Esophagus mucosa (tissue), 1 donor: Measurements from ENCODE around the gene CREBRF. TPM values are rescaled to one million over a fixed set of nuclear protein-coding genes. Genes with fewer than 3 reads are reported as not detected.
"Not testable (repeated sequence)": the region's sequence is repeated elsewhere in the genome, so short reads cannot be mapped to it uniquely, and the experiment has no call there.

Experiments
- ATAC-seq: fragments of 200-7000 bp; cut with Tn5 transposase; one replicate; pipeline ENCODE4 v1.9.1; 2020
- total RNA-seq: library from RNA; stranded (reverse); gene quantifications from one replicate; pipeline ENCODE4 v1.2.4, GENCODE V29; 2023
- donor health status: DM: yes; HTN: yes; CAD: no.

Gene CREBRF
- total RNA-seq, 1 donor from 2014 or later, result 6.5 TPM

GRCh38 chr5:173039188-173039587 lies 17.0 kb upstream of the CREBRF start:
- ATAC-seq, result no peak

- no peak for ATAC-seq
Measured at GRCh38 chr5:173039964-173040363, 16.2 kb upstream of the CREBRF start.

GRCh38 chr5:173041881-173042762 lies 14.0 kb upstream of the CREBRF start:
- no peak for ATAC-seq

GRCh38 chr5:173042763-173043107 lies 13.4 kb upstream of the CREBRF start:
- ATAC-seq, result no peak

GRCh38 chr5:173045474-173045873 lies 10.7 kb upstream of the CREBRF start:
- no peak for ATAC-seq

GRCh38 chr5:173047096-173047837 lies 8.9 kb upstream of the CREBRF start:
- ATAC-seq, result not testable (repeated sequence)

- no peak for ATAC-seq
Measured at GRCh38 chr5:173047838-173048105, 8.4 kb upstream of the CREBRF start.

GRCh38 chr5:173050791-173051190 lies 5.4 kb upstream of the CREBRF start:
- ATAC-seq, result no peak

GRCh38 chr5:173051746-173052145 lies 4.4 kb upstream of the CREBRF start:
- no peak for ATAC-seq

GRCh38 chr5:173053041-173053440 lies 3.1 kb upstream of the CREBRF start:
- no peak for ATAC-seq

- no peak for ATAC-seq
Measured at GRCh38 chr5:173055042-173055721, 970 bp upstream of the CREBRF start.

- no peak for ATAC-seq
Measured at GRCh38 chr5:173055722-173055982, 500 bp upstream of the CREBRF start.

- peak; percentile 75 for ATAC-seq
Measured at GRCh38 chr5:173056783-173057061, 570 bp downstream of the CREBRF start.

GRCh38 chr5:173057062-173057924 lies 1.1 kb downstream of the CREBRF start:
- peak; percentile 97 for ATAC-seq

GRCh38 chr5:173062141-173062540 lies 6.0 kb downstream of the CREBRF start:
- ATAC-seq, result no peak

GRCh38 chr5:173065155-173065554 lies 9.0 kb downstream of the CREBRF start:
- ATAC-seq, result no peak

- no peak for ATAC-seq
Measured at GRCh38 chr5:173069671-173070070, 13.5 kb downstream of the CREBRF start.

GRCh38 chr5:173075137-173075843 lies 19.1 kb downstream of the CREBRF start:
- peak; percentile 73 for ATAC-seq

- ATAC-seq, result no peak
Measured at GRCh38 chr5:173075970-173076369, 19.8 kb downstream of the CREBRF start.

- not testable (repeated sequence) for ATAC-seq
Measured at GRCh38 chr5:173076471-173076870, 20.3 kb downstream of the CREBRF start.

GRCh38 chr5:173078878-173079277 lies 22.7 kb downstream of the CREBRF start:
- ATAC-seq, result no peak

- no peak for ATAC-seq
Measured at GRCh38 chr5:173089581-173089980, 33.4 kb downstream of the CREBRF start.
